Mesendoderm (in vitro differentiated cells): ENCODE data around the gene IL23R.
A peak's percentile ranks its signal among the peaks of the same experiment; 100 is the strongest.
"Not testable (repeated sequence)": the region's sequence is repeated elsewhere in the genome, so short reads cannot be mapped to it uniquely, and the experiment has no call there.

Experiments used
- DNase-seq: peaks from one replicate; pipeline ENCODE4 v3.0.0; 2013
- H2AK5ac ChIP-seq: 2 replicates; pipeline ENCODE4 v1.6.1; 2013; ENCODE audit warnings: low read length, inconsistent platforms
- H2BK120ac ChIP-seq: 2 replicates; pipeline ENCODE4 v1.6.1; 2013; ENCODE audit warnings: low read depth, mild to moderate bottlenecking, low read length, moderate library complexity, mixed read lengths
- H2BK15ac ChIP-seq: replicated peaks from 2 replicates; pipeline ENCODE4 v1.6.1; 2013; ENCODE audit warnings: low read depth, mild to moderate bottlenecking, moderate library complexity
- H2BK5ac ChIP-seq: 2 replicates; pipeline ENCODE4 v1.6.1; 2013; ENCODE audit warnings: low read length, inconsistent platforms
- H3K18ac ChIP-seq: 2 replicates; pipeline ENCODE4 v1.6.1; 2013; ENCODE audit warnings: mild to moderate bottlenecking, low read length, mixed read lengths
- H3K23ac ChIP-seq: one replicate; pipeline ENCODE4 v1.6.1; 2013; ENCODE audit warnings: low read length
- H3K27ac ChIP-seq: 2 replicates; pipeline ENCODE4 v1.5.1; 2013; ENCODE audit warnings: low read depth, mild to moderate bottlenecking, inconsistent platforms, low read length, moderate library complexity
- H3K27me3 ChIP-seq: 2 replicates; pipeline ENCODE4 v1.6.1; 2013; ENCODE audit warnings: low read length, control low read depth, mild to moderate bottlenecking, inconsistent platforms; ENCODE audit not compliant: insufficient read depth, poor library complexity
- H3K36me3 ChIP-seq: 2 replicates; pipeline ENCODE4 v1.6.1; 2013; ENCODE audit warnings: low read length, inconsistent platforms; ENCODE audit not compliant: control insufficient read depth, insufficient read depth
- H3K4ac ChIP-seq: one replicate; pipeline ENCODE4 v1.6.1; 2013; ENCODE audit warnings: low read depth, mild to moderate bottlenecking, low read length, moderate library complexity
- H3K4me1 ChIP-seq: 2 replicates; pipeline ENCODE4 v1.6.1; 2013; ENCODE audit warnings: low read depth, low read length, inconsistent platforms; ENCODE audit not compliant: control insufficient read depth
- H3K4me2 ChIP-seq: 2 replicates; pipeline ENCODE4 v1.6.1; 2013; ENCODE audit warnings: low read length
- H3K4me3 ChIP-seq: 2 replicates; pipeline ENCODE4 v1.5.1; 2013; ENCODE audit warnings: mild to moderate bottlenecking, low read length
- H3K56ac ChIP-seq: one replicate; pipeline ENCODE4 v1.6.1; 2013; ENCODE audit warnings: low read length
- H3K79me1 ChIP-seq: 2 replicates; pipeline ENCODE4 v1.6.1; 2013; ENCODE audit warnings: low read length, inconsistent platforms
- H3K79me2 ChIP-seq: 2 replicates; pipeline ENCODE4 v1.6.1; 2013; ENCODE audit warnings: mild to moderate bottlenecking, low read length; ENCODE audit not compliant: control insufficient read depth, insufficient read depth
- H3K9ac ChIP-seq: 2 replicates; pipeline ENCODE4 v1.6.1; 2013; ENCODE audit warnings: low read length, inconsistent platforms
- H4K5ac ChIP-seq: one replicate; pipeline ENCODE4 v1.6.1; 2013; ENCODE audit warnings: low read length
- H4K8ac ChIP-seq: one replicate; pipeline ENCODE4 v1.6.1; 2013; ENCODE audit warnings: low read depth, mild to moderate bottlenecking, control low read depth, low read length, moderate library complexity
- WGBS: extraction: QIAGEN DNeasy Blood & Tissue Kit; methylation state at CpG from one replicate; pipeline ENCODE4 v1.1.7; 2013; ENCODE audit warnings: low lambda C conversion rate, missing lambda C conversion rate; ENCODE audit not compliant: insufficient coverage; ENCODE audit errors: extremely low coverage; 5-methylcytosine and 5-hydroxymethylcytosine counted together

Gene IL23R

DNA sequence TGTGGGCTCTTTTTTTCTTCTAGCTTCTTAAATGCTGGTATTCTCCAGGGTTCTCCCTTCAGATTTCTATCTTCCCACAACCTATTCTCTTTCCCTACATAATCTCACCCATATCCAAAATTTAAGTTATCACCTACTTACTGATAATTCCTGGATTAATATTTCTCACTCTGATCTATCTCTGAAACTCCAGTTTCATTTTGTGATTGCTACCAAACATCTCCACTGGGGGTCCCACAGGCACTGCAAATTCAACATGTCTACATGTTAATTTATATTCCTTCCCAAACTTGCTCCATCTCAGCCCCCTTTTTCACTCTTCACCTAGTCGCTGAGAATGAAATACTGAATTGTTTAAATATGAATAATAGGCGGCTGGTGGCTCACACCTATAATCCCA lies 21.6 kb upstream of the IL23R start:
- WGBS: no CpG with 5 or more reads among the region's 2 CpGs
- H3K79me2 ChIP-seq: no peaks in the 10 kb centered on the region
- H3K4me3 ChIP-seq: no peak overlapping the region
- H3K4ac ChIP-seq: no peak overlapping the region
- no peak overlapping the region for H2AK5ac ChIP-seq
- H3K18ac ChIP-seq: no peak overlapping the region
- H3K79me1 ChIP-seq: no peaks in the 10 kb centered on the region
- no peak for DNase-seq
- no peak overlapping the region for H3K4me2 ChIP-seq
- H2BK5ac ChIP-seq: no peak overlapping the region
- no peaks in the 10 kb centered on the region for H3K27me3 ChIP-seq
- H2BK120ac ChIP-seq: no peak overlapping the region
- no peak overlapping the region for H2BK15ac ChIP-seq
- no peaks in the 10 kb centered on the region for H3K36me3 ChIP-seq
- no peaks in the 10 kb centered on the region for H3K4me1 ChIP-seq
- H3K56ac ChIP-seq: no peak overlapping the region
- no peak overlapping the region for H3K27ac ChIP-seq
- H3K9ac ChIP-seq: no peak overlapping the region
- no peak overlapping the region for H4K8ac ChIP-seq
- no peak overlapping the region for H3K23ac ChIP-seq
- H4K5ac ChIP-seq: no peak overlapping the region

DNA sequence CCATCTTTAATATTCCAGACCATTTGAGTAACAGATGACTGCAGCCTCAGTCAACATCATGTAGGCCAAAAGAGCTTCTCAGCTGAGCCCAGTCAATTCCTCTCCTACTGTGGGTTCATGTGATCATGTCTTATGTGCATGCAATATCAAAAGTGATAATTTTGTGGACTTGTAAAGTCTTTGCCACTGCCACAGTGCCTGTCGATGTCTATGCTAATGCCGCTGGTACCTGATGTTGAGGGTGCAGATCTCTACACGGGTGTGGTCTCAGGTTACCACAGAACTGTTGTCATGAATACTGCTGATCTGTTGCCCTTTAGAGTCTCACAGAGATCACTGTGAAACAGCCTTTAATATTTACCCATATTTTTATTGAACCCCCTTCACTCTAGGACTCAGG lies 20.2 kb upstream of the IL23R start:
- Histone ChIP-seq H2AK5ac (no peak overlapping the region), H3K4me1 (no peaks in the 10 kb centered on the region), H3K79me1 (no peaks in the 10 kb centered on the region), H3K56ac (no peak overlapping the region), H4K5ac (no peak overlapping the region), H3K4ac (no peak overlapping the region), H3K36me3 (no peaks in the 10 kb centered on the region), H3K4me3 (no peak overlapping the region), H2BK120ac (no peak overlapping the region), H2BK15ac (no peak overlapping the region), H2BK5ac (no peak overlapping the region), H3K27ac (no peak overlapping the region), H3K18ac (no peak overlapping the region), H4K8ac (no peak overlapping the region), H3K9ac (no peak overlapping the region), H3K27me3 (no peaks in the 10 kb centered on the region), H3K4me2 (no peak overlapping the region), H3K23ac (no peak overlapping the region), H3K79me2 (no peaks in the 10 kb centered on the region)
- DNase-seq: no peak
- WGBS: no CpG with 5 or more reads among the region's 3 CpGs

DNA sequence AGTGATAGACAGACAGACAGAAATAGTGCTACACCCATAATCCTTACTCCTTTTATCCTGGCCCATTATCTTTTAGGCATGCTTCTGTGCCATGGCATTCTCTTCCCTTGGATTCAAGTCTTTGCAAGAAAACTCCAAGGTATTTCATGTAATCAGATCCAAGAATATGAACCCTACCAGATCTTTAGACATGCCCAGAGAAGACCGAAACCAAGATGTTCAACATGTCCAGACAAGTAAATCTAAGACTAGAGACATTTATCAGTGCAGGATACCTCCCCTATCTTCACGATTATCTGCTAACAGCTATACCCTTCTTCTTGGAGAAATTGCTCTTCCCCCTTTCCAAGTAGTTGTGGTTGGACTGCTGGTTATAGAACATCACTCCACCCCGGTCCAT lies 19.7 kb upstream of the IL23R start:
- no peak overlapping the region for H2BK5ac ChIP-seq
- no peak overlapping the region for H3K4ac ChIP-seq
- H3K4me3 ChIP-seq: no peak overlapping the region
- H3K4me2 ChIP-seq: no peak overlapping the region
- H3K23ac ChIP-seq: no peak overlapping the region
- no peak overlapping the region for H4K5ac ChIP-seq
- H3K18ac ChIP-seq: no peak overlapping the region
- H3K79me1 ChIP-seq: no peaks in the 10 kb centered on the region
- H3K79me2 ChIP-seq: no peaks in the 10 kb centered on the region
- no peaks in the 10 kb centered on the region for H3K27me3 ChIP-seq
- no peak overlapping the region for H2AK5ac ChIP-seq
- H3K9ac ChIP-seq: no peak overlapping the region
- H3K56ac ChIP-seq: no peak overlapping the region
- H2BK15ac ChIP-seq: no peak overlapping the region
- no peak overlapping the region for H3K27ac ChIP-seq
- no peak overlapping the region for H2BK120ac ChIP-seq
- no peak for DNase-seq
- no peaks in the 10 kb centered on the region for H3K36me3 ChIP-seq
- H4K8ac ChIP-seq: no peak overlapping the region
- no peaks in the 10 kb centered on the region for H3K4me1 ChIP-seq
- no CpG with 5 or more reads among the region's 3 CpGs for WGBS

DNA sequence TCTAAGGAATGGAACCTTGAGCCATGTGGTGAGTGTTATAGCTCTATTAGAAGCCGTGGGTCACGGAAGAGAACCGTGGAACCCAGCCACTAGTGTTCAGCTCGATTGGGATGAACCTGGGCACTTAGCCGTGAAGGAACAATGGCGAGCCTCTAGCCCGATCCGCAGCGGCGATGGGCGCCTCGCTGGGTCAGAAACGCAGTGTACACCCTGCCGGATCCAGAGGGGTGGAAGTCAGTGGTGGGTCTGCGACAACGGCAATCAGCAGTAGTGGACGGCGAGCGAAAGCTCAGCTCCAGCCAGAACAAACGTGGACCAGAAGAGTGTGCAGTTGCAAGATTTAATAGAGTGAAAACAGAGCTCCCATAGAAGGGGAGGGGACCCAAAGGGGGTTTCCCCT lies 18.3 kb upstream of the IL23R start:
- not testable (repeated sequence) for H3K27ac ChIP-seq, H2BK5ac ChIP-seq, H3K4ac ChIP-seq, H3K18ac ChIP-seq, H3K79me1 ChIP-seq, H3K4me3 ChIP-seq, H3K56ac ChIP-seq, DNase-seq, H2AK5ac ChIP-seq, H3K4me1 ChIP-seq, H3K23ac ChIP-seq, H3K79me2 ChIP-seq, H4K8ac ChIP-seq, H3K9ac ChIP-seq, H2BK15ac ChIP-seq, H3K4me2 ChIP-seq, H3K27me3 ChIP-seq, H4K5ac ChIP-seq, H3K36me3 ChIP-seq, H2BK120ac ChIP-seq
- no CpG with 5 or more reads among the region's 20 CpGs for WGBS

DNA sequence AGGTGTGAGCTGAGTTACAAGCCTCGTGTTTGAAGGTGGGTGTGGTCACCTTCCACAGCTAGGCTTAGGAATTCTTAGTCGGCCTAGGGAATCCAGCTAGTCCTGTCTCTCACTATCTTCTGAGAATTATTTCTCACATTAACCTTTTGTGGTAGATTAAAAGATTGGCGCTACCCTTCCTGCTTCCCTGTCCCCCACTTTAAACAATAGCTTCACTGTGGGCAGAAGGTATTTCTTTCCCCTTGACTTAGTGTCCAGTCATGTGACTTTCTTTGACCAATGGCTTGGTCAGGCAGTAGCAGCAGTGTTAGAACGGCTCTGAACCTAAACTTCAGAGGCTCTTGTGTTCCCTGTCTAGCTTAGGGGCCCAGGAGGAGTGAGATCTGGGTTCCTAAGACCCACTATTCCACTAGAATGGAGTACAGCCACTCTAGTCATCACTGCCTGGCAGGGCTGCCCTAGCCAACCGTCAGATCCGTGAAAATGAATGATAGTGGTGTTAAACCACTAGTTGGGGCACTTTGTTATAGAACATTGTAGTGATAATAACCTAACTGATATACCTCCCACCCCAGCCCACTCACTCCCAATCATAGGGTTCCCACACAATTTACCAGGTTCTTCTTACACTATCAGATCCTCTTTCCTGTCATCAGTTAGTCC lies 17.6 kb upstream of the IL23R start:
- peak overlapping the region; percentile 52 for H3K4ac ChIP-seq
- no peak overlapping the region for H2BK15ac ChIP-seq
- H3K79me1 ChIP-seq: no peaks in the 10 kb centered on the region
- no peak overlapping the region for H3K23ac ChIP-seq
- no peak overlapping the region for H2BK5ac ChIP-seq
- H3K18ac ChIP-seq: peak overlapping the region; percentile 40
- peak overlapping the region; percentile 64 for H3K56ac ChIP-seq
- H2BK120ac ChIP-seq: no peak overlapping the region
- DNase-seq: peak; percentile 25
- H3K79me2 ChIP-seq: no peaks in the 10 kb centered on the region
- H3K27ac ChIP-seq: no peak overlapping the region
- H2AK5ac ChIP-seq: no peak overlapping the region
- no peak overlapping the region for H3K4me2 ChIP-seq
- WGBS: no CpG with 5 or more reads among the region's 6 CpGs
- H3K27me3 ChIP-seq: no peaks in the 10 kb centered on the region
- H3K4me3 ChIP-seq: no peak overlapping the region
- no peaks in the 10 kb centered on the region for H3K4me1 ChIP-seq
- H3K9ac ChIP-seq: peak overlapping the region; percentile 50
- no peaks in the 10 kb centered on the region for H3K36me3 ChIP-seq
- no peak overlapping the region for H4K8ac ChIP-seq
- no peak overlapping the region for H4K5ac ChIP-seq

DNA sequence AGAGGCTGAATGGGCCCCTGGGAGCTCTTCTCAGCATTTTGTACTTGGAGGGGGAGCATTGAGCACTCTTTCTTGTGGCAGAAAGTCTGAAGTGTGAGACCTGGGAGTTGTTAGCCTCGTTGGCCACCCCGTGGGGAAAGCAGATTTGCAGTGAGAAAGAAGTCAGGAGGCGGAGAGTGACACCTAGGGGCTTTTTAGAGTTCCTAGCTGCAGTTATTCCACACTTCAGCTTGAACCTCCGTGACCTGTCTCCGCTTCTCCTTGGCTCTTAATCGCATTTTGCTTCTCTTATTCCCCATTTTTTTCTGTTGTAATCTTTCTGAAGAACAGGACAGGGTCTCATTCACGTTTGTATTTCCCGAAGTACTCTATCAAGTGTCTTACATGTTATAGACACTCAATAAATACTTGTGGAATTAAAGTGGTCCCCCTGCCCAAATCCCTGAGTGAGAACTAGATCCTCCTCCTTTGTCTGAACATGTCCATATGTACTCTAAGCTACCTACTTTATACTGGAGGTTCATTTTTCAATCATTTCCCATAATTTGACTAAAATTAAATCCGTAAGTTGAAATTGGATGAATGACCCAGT lies 17.0 kb upstream of the IL23R start:
- H2AK5ac ChIP-seq: no peak overlapping the region
- peak; percentile 92 for DNase-seq
- WGBS: no CpG with 5 or more reads among the region's 9 CpGs

More for the DNA sequence above, 17.0 kb upstream of the IL23R start:
- Histone ChIP-seq H3K18ac (peak overlapping the region; percentile 40), H3K27me3 (no peaks in the 10 kb centered on the region), H3K4me3 (no peak overlapping the region), H3K4ac (peak overlapping the region; percentile 52), H4K5ac (no peak overlapping the region), H2BK120ac (no peak overlapping the region), H3K4me1 (no peaks in the 10 kb centered on the region), H4K8ac (no peak overlapping the region), H3K79me1 (no peaks in the 10 kb centered on the region), H3K23ac (no peak overlapping the region), H3K9ac (peak overlapping the region; percentile 50), H3K36me3 (no peaks in the 10 kb centered on the region), H3K4me2 (no peak overlapping the region), H3K56ac (peak overlapping the region; percentile 64), H2BK15ac (no peak overlapping the region), H3K27ac (no peak overlapping the region), H2BK5ac (no peak overlapping the region), H3K79me2 (no peaks in the 10 kb centered on the region)
